Anterior cingulate cortex (tissue), 58 donors: Measurements from ENCODE around the gene BRAT1.

Experiments used
- DNase-seq, 58 donors: peaks; one replicate each; lab custom pipeline; 2025; lab: John Stamatoyannopoulos, UW

The BRAT1 gene

GRCh38 chr7:2503056-2503941, 52.0 kb downstream of the BRAT1 start:
- DNase-seq = no peak

- no peak for DNase-seq
Measured at GRCh38 chr7:2502647-2502966, 52.7 kb downstream of the BRAT1 start.

- DNase-seq = no peak
Measured at GRCh38 chr7:2501947-2502646, 53.2 kb downstream of the BRAT1 start.

- DNase-seq = no peak
Measured at GRCh38 chr7:2500701-2501100, 54.6 kb downstream of the BRAT1 start.

- DNase-seq = peak in 8 of 58 donors; percentile 8 to 56 (median 26)
Measured at GRCh38 chr7:2499719-2500430, 55.4 kb downstream of the BRAT1 start.

DNA sequence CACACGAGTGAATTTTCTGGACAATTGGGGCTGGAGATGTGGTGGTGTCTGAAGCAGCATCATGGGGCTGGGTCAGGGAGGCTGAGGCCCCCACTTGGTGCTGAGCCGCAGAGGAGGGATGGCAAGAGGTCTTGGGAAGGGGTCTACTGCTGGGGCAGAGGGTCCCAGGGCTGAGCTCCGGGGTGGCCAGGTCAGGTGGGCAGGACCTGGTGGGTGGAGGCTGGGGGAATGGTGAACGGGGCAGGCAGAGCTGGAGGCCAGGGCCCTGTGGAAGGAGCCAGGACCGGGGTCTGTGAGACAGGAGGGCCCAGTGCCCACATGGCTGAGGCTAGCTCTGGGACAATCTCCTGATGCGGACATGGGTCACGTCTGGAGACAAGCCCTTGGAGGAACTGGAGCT, 56.1 kb downstream of the BRAT1 start:
- DNase-seq = no peak

DNA sequence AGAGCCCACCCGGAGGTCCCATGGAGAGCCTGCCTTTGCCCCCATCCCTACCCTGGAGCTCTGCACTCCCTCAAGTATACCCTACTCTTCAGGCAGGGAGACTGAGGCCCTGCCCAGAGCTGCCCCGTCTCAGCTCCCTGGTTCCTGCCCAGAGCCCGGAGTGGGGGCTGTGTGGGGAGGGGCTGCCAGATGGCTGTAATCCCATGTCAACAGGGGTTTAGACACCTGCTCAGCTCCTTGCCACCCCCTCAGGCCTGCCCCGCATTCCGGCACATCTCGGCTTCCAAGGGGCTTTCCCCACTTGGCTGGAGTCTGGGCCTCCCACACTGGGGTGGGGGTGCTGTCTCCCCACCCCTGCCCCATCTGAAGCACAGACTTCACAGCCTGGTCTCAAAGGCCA, 56.6 kb downstream of the BRAT1 start:
- DNase-seq = no peak

DNA sequence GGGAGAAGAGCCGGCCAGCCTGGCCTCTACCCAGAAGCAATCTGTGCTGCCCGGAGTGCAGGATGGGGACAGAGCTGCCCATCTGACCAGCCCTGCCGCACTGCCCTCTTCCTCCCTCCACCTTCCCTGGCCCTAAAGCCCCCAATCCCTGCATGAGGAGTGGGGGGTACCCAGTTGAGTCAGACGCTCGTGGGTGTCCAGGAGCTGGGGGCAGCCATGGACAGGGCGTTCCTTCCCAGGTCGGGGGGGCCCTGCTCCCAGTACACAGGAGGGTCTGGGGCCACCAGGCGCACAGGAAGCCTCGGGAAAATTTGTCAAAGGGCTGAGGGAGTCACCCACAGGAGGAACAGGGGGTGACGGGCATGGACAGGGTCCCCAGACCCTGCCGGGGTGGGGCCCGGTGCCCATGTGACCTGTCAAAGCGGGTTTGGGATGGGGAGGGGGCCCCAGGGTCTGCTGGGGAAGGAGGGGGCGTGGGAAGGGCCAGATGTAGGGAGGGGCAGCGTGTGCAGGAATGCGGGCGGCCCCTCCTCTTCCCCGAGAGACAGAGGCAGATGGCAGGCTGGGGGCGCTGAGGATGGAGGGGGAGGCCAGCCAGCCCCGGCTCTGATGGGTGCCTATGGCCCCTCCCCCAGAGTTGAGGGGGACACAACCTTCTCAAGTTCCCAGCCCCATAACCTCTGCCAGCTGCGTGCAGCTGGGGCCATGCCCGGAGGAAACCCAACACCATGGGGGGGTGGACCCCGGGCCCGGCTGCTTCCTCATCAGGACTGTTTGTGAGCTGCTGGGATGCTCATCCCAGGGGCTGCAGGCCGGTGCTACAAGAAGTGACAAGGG, 57.6 kb downstream of the BRAT1 start:
- DNase-seq = no peak

GRCh38 chr7:2497065-2497464, 58.3 kb downstream of the BRAT1 start:
- DNase-seq = no peak

- DNase-seq = no peak
Measured at GRCh38 chr7:2496375-2496774, 58.9 kb downstream of the BRAT1 start.

DNA sequence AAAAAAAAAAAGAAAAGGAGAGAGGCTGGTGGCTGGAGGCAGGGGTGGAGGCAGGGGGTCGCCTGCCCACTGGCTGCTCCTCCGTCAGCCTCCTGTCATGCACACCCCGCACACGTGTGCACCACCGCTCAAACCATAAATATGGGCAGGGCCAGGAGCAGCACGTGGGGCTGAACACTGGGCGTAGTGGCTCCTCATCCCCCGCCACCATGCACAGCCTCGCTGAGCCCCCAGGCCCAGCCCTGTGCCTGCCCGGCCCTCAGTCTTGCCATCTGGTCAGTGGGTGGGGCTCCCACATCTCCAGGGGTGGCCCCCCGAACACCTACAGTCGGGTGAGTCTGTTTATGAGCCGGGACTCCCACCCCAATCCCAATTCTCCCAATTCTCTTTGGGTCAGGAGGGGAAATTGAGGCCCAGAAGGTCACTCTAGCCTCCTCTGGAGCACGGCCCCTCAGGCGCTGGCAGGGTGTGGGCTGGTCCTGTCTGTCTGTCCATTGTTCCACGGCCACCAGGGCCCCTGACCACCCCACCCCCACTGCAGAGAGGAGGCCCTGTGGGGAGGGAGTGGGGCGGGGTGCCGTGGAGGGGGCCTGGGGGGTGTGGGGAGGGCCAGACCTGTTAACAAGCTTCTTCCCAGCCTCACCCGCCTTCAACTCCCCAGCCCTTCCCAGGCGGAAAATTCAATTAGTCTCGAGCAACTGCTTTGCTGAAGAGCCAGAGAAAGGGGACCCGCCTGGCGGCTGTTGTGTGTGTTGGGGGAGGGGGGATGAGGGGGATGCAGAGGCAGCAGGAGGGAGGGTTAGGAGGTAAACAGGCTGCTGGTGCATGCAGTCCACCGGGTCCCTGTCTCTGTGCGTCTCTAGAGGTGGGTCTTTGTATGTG, 59.7 kb downstream of the BRAT1 start:
- DNase-seq = peak in 1 of 58 donors; percentile 36

- DNase-seq = no peak
Measured at GRCh38 chr7:2494191-2495130, 60.9 kb downstream of the BRAT1 start.

GRCh38 chr7:2493205-2494164, 61.8 kb downstream of the BRAT1 start:
- DNase-seq = no peak

- DNase-seq = no peak
Measured at GRCh38 chr7:2492038-2492437, 63.3 kb downstream of the BRAT1 start.

DNA sequence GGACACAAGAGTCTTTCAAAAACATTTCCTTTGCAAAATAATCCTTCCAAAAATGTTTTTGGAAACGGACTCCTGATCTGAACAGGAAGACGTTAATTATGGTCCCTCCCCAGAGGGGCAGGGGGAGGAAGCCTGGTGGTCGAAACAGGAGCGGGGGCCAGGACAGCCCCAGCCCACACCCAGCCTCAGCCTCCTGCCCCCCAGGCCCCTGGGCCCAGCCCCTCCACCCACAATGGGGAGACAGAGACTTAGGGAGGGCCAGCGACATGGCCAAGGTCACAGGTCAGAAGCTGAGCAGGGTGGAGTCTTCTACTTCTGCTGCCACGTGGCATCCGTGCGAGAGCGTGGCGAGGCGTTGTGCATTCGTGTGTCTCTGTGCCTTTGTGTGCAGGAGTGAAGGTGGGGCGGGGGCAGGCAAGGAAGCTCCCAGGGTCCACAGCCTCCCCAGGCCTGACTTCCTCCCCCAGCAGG, 65.1 kb downstream of the BRAT1 start:
- DNase-seq = no peak

- no peak for DNase-seq
Measured at GRCh38 chr7:2488681-2489080, 66.6 kb downstream of the BRAT1 start.

DNA sequence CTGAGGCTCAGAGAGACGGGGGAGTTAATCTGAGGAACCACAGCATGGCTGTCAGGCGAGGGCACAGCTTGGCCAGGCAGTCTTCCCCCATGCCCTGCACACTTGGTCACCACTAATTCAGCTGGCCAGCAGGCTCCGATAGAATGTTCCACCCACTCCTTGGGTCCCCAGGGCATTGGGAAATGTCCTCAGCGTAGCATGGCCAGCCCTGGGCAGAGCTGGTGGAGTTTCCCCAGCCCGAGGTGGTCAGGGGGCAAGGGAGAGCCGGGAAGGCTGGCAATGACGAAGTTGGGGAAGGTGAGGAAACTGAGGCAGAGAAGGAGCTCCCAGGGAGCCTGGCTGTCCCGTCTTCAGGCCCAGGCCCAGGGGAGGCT, 67.1 kb downstream of the BRAT1 start:
- no peak for DNase-seq
